ENCODE results near the gene RFNG. TPM values are rescaled to one million over a fixed set of nuclear protein-coding genes. Genes with fewer than 3 reads are reported as not detected.

RFNG gene
- total and polyA plus RNA-seq, 2 of the 13 experiments (the other 11 are each of a cell fraction or from before 2014, with no cell fraction given) = 61.4 to 64.0 TPM

DNA sequence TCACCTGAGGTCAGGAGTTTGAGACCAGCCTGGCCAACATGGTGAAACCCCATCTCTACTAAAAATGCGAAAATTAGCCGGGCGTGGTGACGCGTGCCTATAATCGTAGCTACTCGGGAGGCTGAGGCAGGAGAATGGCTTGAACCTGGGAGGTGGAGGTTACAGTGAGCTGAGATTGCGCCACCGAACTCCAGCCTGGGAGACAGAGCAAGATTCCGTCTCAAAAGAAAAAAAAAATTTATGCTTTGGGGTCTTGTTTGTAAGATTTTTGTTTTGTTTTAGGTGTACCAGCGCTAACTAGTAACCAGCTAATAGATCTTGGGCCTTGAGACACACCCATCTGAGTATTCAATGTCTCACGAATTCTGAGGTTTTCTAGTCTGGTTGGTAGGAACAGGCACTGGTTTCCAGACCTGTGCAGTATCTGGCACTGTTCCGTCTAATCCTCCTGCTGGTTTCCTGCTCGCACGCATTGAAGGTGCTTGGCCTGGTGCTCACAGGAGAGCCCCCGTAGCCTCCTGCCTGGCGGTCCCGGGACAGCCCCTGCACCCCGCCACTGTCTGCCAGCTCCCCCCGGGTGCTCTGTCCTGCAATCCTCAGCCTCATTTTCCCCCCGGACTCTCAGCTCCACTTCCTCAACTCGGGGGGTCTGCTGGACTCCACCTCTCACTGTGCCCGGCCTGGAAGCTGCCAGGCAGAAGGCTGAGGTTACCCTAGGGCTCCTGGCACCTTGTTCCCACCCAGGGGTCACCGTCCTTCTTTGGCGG, 24.6 kb upstream of the RFNG start (continued):
- TF ChIP-seq, protein P1, sequence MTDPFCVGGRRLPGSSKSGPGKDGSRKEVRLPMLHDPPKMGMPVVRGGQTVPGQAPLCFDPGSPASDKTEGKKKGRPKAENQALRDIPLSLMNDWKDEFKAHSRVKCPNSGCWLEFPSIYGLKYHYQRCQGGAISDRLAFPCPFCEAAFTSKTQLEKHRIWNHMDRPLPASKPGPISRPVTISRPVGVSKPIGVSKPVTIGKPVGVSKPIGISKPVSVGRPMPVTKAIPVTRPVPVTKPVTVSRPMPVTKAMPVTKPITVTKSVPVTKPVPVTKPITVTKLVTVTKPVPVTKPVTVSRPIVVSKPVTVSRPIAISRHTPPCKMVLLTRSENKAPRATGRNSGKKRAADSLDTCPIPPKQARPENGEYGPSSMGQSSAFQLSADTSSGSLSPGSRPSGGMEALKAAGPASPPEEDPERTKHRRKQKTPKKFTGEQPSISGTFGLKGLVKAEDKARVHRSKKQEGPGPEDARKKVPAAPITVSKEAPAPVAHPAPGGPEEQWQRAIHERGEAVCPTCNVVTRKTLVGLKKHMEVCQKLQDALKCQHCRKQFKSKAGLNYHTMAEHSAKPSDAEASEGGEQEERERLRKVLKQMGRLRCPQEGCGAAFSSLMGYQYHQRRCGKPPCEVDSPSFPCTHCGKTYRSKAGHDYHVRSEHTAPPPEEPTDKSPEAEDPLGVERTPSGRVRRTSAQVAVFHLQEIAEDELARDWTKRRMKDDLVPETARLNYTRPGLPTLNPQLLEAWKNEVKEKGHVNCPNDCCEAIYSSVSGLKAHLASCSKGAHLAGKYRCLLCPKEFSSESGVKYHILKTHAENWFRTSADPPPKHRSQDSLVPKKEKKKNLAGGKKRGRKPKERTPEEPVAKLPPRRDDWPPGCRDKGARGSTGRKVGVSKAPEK (CRISPR knock-in tag; IDR thresholded peaks at IDR 0.05; ENCODE audit: borderline replicate concordance) = no peak
- TF ChIP-seq, protein P2, sequence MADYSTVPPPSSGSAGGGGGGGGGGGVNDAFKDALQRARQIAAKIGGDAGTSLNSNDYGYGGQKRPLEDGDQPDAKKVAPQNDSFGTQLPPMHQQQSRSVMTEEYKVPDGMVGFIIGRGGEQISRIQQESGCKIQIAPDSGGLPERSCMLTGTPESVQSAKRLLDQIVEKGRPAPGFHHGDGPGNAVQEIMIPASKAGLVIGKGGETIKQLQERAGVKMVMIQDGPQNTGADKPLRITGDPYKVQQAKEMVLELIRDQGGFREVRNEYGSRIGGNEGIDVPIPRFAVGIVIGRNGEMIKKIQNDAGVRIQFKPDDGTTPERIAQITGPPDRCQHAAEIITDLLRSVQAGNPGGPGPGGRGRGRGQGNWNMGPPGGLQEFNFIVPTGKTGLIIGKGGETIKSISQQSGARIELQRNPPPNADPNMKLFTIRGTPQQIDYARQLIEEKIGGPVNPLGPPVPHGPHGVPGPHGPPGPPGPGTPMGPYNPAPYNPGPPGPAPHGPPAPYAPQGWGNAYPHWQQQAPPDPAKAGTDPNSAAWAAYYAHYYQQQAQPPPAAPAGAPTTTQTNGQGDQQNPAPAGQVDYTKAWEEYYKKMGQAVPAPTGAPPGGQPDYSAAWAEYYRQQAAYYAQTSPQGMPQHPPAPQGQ (CRISPR knock-in tag; IDR thresholded peaks at IDR 0.05; ENCODE audit: borderline replicate concordance) = no peak
- no peak for TF ChIP-seq ZNF615 (CRISPR knock-in tag; IDR thresholded peaks at IDR 0.05; ENCODE audit: borderline replicate concordance)
- TF ChIP-seq POLR2AphosphoS2 (IDR thresholded peaks at IDR 0.05; ENCODE audit: low read depth, low read length) = peak; percentile 43; the same call in 1 of the 2 replicates
- TF ChIP-seq, protein P3, sequence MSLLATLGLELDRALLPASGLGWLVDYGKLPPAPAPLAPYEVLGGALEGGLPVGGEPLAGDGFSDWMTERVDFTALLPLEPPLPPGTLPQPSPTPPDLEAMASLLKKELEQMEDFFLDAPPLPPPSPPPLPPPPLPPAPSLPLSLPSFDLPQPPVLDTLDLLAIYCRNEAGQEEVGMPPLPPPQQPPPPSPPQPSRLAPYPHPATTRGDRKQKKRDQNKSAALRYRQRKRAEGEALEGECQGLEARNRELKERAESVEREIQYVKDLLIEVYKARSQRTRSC (CRISPR knock-in tag; IDR thresholded peaks at IDR 0.05; ENCODE audit: low read depth) = no peak
- TF ChIP-seq ZNF138 (CRISPR knock-in tag; IDR thresholded peaks at IDR 0.05; ENCODE audit: low read depth) = 0 out of 2 replicates have a peak, but pooled peaks have one; percentile 38
- 0 out of 2 replicates have a peak, but pooled peaks have one; percentile 47 for TF ChIP-seq ZNF776 (CRISPR knock-in tag; IDR thresholded peaks at IDR 0.05)
- TF ChIP-seq ZNF788 (CRISPR knock-in tag; IDR thresholded peaks at IDR 0.05; ENCODE audit: borderline replicate concordance) = 0 out of 2 replicates have a peak, but pooled peaks have one; percentile 7
- peak; percentile 38; the same call in 1 of the 2 replicates for TF ChIP-seq BORCS8-MEF2B (CRISPR knock-in tag; IDR thresholded peaks at IDR 0.05)
- TF ChIP-seq ZNF720 (CRISPR knock-in tag; IDR thresholded peaks at IDR 0.05) = no peak
- no peak for TF ChIP-seq ZNF598 (CRISPR knock-in tag; IDR thresholded peaks at IDR 0.05; ENCODE audit: borderline replicate concordance)
- TF ChIP-seq, protein P4, sequence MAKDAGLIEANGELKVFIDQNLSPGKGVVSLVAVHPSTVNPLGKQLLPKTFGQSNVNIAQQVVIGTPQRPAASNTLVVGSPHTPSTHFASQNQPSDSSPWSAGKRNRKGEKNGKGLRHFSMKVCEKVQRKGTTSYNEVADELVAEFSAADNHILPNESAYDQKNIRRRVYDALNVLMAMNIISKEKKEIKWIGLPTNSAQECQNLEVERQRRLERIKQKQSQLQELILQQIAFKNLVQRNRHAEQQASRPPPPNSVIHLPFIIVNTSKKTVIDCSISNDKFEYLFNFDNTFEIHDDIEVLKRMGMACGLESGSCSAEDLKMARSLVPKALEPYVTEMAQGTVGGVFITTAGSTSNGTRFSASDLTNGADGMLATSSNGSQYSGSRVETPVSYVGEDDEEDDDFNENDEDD (CRISPR knock-in tag; IDR thresholded peaks at IDR 0.05; ENCODE audit: borderline replicate concordance) = no peak
- TF ChIP-seq, protein P5, sequence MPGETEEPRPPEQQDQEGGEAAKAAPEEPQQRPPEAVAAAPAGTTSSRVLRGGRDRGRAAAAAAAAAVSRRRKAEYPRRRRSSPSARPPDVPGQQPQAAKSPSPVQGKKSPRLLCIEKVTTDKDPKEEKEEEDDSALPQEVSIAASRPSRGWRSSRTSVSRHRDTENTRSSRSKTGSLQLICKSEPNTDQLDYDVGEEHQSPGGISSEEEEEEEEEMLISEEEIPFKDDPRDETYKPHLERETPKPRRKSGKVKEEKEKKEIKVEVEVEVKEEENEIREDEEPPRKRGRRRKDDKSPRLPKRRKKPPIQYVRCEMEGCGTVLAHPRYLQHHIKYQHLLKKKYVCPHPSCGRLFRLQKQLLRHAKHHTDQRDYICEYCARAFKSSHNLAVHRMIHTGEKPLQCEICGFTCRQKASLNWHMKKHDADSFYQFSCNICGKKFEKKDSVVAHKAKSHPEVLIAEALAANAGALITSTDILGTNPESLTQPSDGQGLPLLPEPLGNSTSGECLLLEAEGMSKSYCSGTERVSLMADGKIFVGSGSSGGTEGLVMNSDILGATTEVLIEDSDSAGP (CRISPR knock-in tag; IDR thresholded peaks at IDR 0.05; ENCODE audit: borderline replicate concordance) = no peak
- no peak for TF ChIP-seq NFIB (CRISPR knock-in tag; IDR thresholded peaks at IDR 0.05; ENCODE audit: borderline replicate concordance)
- no peak for TF ChIP-seq SUZ12 (IDR thresholded peaks at IDR 0.05; ENCODE audit: low read depth, low read length)
- TF ChIP-seq ZNF326 (CRISPR knock-in tag; IDR thresholded peaks at IDR 0.05; ENCODE audit: borderline replicate concordance) = no peak; the same call in 1 of the 2 replicates
- TF ChIP-seq, protein P6, sequence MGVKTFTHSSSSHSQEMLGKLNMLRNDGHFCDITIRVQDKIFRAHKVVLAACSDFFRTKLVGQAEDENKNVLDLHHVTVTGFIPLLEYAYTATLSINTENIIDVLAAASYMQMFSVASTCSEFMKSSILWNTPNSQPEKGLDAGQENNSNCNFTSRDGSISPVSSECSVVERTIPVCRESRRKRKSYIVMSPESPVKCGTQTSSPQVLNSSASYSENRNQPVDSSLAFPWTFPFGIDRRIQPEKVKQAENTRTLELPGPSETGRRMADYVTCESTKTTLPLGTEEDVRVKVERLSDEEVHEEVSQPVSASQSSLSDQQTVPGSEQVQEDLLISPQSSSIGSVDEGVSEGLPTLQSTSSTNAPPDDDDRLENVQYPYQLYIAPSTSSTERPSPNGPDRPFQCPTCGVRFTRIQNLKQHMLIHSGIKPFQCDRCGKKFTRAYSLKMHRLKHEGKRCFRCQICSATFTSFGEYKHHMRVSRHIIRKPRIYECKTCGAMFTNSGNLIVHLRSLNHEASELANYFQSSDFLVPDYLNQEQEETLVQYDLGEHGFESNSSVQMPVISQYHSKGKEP (CRISPR knock-in tag; IDR thresholded peaks at IDR 0.05) = no peak
